ENCODE data around the gene AIMP2.
"Not testable (repeated sequence)": the region's sequence is repeated elsewhere in the genome, so short reads cannot be mapped to it uniquely, and the experiment has no call there.

Gene AIMP2

DNA sequence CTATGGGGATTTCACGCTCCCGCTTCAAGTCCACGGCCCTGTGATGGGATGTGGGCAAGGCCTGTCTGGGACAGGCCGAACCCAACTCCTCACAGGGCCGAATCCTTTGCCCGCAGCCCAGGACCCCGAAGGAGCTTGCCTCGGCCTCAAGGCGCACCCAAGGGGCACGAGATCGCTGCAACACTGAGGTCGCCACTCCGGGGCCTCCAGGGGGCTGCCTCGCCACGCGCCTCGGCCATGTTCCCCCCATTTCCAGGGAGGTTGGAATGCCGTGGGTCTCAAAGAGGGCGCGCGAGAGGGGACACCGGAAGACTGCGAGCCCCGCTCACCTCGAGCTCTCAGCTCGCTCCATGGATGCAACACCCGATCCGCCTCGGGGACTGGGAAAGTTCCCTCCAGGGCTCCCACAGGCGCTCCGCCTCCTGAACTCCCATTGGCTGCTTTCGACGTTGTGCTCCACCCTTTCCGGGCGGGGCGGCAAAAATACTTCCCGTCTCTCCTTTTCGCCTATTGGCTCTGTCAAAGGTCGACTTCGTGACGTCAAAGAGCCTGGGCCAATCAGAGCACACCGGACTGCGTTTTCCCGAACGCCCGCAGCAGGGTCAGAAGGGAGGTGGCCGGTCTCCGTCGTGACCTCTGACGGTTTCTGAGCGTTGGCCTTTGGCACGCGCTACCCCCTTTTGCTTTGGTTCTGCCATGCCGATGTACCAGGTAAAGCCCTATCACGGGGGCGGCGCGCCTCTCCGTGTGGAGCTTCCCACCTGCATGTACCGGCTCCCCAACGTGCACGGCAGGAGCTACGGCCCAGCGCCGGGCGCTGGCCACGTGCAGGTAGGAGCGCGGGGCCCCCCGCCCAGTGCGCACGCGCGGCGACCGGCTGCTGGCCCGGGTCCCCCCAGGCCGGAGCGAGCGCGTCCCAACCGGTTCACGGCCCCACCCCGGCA, at the start of gene AIMP2, which contains the start of gene PMS2:
Gene AIMP2 (plus strand): TSS at position 605 of the 944 bp plus-strand sequence. CDS start 92 bp downstream, at position 697.
Gene PMS2 (minus strand): TSS at position 382 of the 944 bp plus-strand sequence. CDS start 30 bp downstream, at position 352.
- peak; percentile 96 for DNase-seq (ENCODE audit: low read depth)

DNA sequence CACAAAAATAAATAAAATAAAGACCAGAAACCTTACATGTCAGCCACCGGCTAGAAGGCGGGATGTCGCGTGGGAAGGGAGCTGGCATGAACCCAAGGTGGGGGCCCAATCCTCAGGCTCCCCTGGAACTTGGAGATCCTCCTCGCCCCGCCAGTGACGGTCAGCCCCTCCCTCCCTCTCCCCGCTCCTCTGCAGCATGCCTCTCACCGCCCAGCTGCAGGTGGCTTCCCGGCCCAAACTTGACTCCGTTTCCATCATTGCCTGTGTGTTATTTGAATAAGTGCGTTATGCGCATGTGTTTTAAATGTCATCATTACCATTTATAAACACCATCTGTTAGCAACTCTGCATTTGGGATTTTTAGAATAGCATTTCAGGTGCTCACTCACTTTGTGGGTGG, 45.9 kb upstream of the AIMP2 start:
- DNase-seq (ENCODE audit: low read depth), result not testable (repeated sequence)

- DNase-seq (ENCODE audit: low read depth), result not testable (repeated sequence)
Measured at GRCh38 chr7:5963810-5964209, 45.3 kb upstream of the AIMP2 start.

- not testable (repeated sequence) for DNase-seq (ENCODE audit: low read depth)
Measured at GRCh38 chr7:5970347-5970911, 38.6 kb upstream of the AIMP2 start, which contains the start of gene RSPH10B. TSS of gene RSPH10B (minus strand) at chr7:5970689. CDS start at chr7:5967116, 3,573 bp downstream.

GRCh38 chr7:5973580-5973979, 35.5 kb upstream of the AIMP2 start:
- not testable (repeated sequence) for DNase-seq (ENCODE audit: low read depth)

GRCh38 chr7:5979680-5980314, 29.3 kb upstream of the AIMP2 start:
- not testable (repeated sequence) for DNase-seq (ENCODE audit: low read depth)

DNA sequence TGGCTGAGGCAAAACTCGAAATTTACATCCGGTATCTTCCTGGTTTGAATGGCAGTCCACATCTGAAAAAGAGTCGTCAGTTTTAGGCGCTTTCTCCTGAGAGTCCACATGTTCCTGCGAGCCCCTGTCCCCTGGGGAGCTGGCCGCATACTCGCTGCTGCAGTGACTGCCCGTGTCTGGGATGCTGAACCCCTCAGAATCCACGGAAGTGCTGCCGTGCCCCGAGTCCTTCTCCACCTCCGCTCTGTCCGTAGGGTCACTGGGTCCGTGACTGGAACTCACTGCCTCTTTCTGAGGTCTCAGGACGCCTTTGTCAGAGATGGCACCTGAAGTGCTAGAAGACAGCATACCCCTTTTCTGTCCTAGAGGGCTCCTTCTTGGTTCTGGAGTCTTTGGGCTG, 22.0 kb upstream of the AIMP2 start:
- not testable (repeated sequence) for DNase-seq (ENCODE audit: low read depth)

- no peak for DNase-seq (ENCODE audit: low read depth)
Measured at GRCh38 chr7:5997210-5997808, 11.8 kb upstream of the AIMP2 start.

DNA sequence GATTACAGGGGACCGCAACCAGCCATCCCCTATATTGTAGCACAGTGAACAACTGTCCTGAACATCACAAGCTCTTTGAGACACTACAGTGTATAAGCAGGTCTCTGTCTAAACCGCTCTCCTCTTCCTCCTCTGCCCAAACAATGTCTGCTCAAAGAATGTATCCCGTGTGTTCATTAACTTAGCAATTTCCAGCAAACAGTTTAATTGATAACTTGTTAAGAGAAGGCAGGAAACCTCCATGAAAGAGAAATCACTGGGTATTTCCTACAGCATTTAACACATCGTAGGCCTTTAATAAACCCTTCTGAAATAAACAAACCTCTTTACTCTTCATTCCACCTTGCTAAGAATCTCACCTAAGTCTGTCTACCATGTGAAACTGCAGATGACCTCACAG, 1.7 kb upstream of the AIMP2 start:
- DNase-seq (ENCODE audit: low read depth), result no peak

DNA sequence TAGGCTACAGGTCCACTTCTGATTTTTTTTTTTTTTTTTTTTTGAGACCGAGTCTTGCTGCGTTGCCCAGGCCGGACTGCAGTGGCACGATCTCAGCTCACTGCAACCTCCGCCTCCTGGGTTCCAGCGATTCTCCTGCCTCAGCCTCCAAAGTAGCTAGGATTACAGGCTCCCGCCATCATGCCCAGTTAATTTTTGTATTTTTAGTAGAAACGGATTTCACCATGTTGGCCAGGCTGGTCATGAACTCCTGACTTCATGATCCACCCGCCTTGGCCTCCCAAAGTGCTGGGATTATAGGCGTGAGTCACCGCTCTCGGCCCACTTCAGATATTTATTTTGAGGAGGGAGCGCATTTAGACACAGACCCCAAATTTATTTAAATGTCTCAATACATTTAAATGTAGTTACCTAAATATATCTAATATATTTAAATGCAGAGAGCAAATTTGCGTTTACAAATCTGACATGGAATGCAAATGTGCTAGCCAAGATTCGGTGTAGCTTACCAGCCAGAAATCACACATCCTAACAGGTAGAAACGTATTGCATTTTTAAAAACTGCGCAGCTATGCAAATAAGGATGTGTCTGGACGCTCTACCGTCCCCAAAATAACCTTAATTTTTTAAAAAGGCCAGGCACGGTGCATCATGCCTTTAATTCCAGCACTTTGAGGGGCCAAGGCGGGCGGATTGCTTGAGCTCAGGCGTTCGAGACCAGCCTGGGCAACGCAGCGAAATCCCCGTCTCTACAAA, 1.1 kb upstream of the AIMP2 start:
- DNase-seq (ENCODE audit: low read depth), result not testable (repeated sequence)

DNA sequence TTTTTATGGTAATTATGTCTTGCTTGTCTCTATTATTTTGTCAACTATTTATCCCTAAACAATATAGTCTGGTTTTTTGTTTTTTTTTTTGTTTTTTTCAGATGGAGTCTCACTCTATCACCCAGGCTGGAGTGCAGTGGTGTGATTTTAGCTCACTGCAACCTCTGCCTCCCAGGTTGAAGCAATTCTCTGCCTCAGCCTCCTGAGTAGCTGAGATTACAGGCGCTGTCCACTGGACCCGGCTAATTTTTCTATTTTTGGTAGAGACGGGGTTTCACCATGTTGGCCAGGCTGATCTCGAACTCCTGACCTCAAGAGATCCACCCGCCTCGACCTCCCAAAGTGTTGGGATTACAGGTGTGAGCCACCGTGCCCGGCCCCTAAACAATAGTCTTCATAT, 1.3 kb downstream of the AIMP2 start:
- not testable (repeated sequence) for DNase-seq (ENCODE audit: low read depth)

- DNase-seq (ENCODE audit: low read depth), result no peak
Measured at GRCh38 chr7:6011541-6011940, 2.5 kb downstream of the AIMP2 start.

DNA sequence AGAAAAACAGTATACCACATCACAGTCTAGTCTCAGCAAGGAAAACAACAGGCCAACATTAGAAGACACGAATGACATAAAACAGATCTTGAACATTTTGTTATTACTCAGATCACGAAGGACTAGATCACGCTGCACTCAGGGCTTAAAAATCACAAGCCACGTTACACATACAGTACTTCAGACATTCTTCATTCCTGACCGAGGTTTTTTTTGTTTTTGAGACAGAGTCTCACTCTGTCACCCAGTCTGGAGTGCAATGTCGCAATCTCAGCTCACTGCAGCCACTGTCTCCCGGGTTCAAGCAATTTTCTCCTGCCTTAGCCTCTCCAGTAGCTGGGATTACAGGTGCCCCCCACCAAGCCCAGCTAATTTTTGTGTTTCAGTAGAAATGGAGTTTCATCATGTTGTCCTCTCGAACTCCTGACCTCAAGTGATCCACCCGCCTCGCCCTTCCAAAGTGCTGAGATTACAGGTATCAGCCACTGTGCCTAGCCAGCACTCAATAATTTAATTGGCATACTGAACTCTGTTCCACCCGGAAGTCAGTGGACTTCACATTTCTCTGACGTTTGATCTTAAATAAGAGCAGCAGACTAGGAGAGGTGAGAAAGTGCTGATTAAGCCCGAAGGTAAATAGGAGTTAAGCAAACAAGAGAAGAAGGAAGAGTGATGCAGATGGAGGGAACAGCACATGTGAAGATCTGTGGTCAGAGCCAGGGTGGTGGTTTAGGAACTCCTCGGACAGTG, 3.5 kb downstream of the AIMP2 start:
- no peak for DNase-seq (ENCODE audit: low read depth)

- no peak for DNase-seq (ENCODE audit: low read depth)
Measured at GRCh38 chr7:6015917-6016652, 7.0 kb downstream of the AIMP2 start.

- no peak for DNase-seq (ENCODE audit: low read depth)
Measured at GRCh38 chr7:6016653-6016966, 7.5 kb downstream of the AIMP2 start.

- no peak for DNase-seq (ENCODE audit: low read depth)
Measured at GRCh38 chr7:6020371-6021286, 11.6 kb downstream of the AIMP2 start.

DNA sequence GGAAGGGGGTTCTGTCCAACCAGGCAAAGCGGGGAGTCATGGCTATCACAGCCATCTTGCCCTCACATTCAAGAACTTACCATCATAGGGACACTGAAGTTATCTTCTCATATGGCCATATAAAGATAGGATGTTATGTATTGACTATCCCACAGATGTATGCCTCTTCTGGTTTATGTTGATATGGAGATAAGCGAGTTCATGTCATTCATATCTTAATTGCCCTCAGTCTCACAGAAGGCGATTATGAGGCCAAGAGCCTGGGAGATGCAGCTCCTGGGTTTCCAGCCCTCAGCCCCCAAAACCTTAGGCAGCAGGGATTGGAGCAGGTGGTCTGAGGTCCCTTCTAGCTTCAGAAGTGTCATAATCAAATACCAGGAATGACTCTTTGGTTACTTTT, 13.6 kb downstream of the AIMP2 start:
- no peak for DNase-seq (ENCODE audit: low read depth)

GRCh38 chr7:6023974-6024435, 14.9 kb downstream of the AIMP2 start:
- no peak for DNase-seq (ENCODE audit: low read depth)

Measured in activated T-cell treated with anti-CD3 and anti-CD28 coated beads for 24 hours (primary cell).